HPDE6-E6E7 (cell line): ENCODE results near the gene DST.
"Not testable (repeated sequence)": the region's sequence is repeated elsewhere in the genome, so short reads cannot be mapped to it uniquely, and the experiment has no call there.

Experiments used
- DNase-seq: peaks from one replicate; pipeline ENCODE4 v3.0.0; 2011; ENCODE audit warnings: missing footprints; ENCODE audit errors: extremely low spot score

The DST gene

GRCh38 chr6:56663344-56663743 is 20.7 kb upstream of the DST start:
- DNase-seq, result peak; percentile 56

GRCh38 chr6:56661338-56661737 is 18.6 kb upstream of the DST start:
- DNase-seq, result not testable (repeated sequence)

- no peak for DNase-seq
These were observed 17.7 kb upstream of the DST start for GRCh38 chr6:56660381-56660730.

GRCh38 chr6:56659721-56660380 is 17.2 kb upstream of the DST start:
- DNase-seq, result no peak

GRCh38 chr6:56658326-56658725 is 15.6 kb upstream of the DST start:
- DNase-seq, result no peak

- DNase-seq, result no peak
These were observed 14.7 kb upstream of the DST start for GRCh38 chr6:56657354-56657753.

GRCh38 chr6:56656466-56656865 is 13.8 kb upstream of the DST start:
- DNase-seq, result no peak

- no peak for DNase-seq
These were observed 13.3 kb upstream of the DST start for GRCh38 chr6:56655996-56656395.

GRCh38 chr6:56655249-56655648 is 12.6 kb upstream of the DST start:
- DNase-seq, result no peak

GRCh38 chr6:56652994-56653393 is 10.3 kb upstream of the DST start:
- peak; percentile 56 for DNase-seq

- no peak for DNase-seq
These were observed 9.5 kb upstream of the DST start for GRCh38 chr6:56652231-56652630.

GRCh38 chr6:56650191-56650590 is 7.5 kb upstream of the DST start:
- DNase-seq, result no peak

- DNase-seq, result no peak
These were observed 7.1 kb upstream of the DST start for GRCh38 chr6:56649782-56650181.

GRCh38 chr6:56649053-56649769 is 6.5 kb upstream of the DST start:
- no peak for DNase-seq

GRCh38 chr6:56647172-56647762 is 4.6 kb upstream of the DST start:
- DNase-seq, result no peak

GRCh38 chr6:56644366-56644765 is 1.7 kb upstream of the DST start:
- DNase-seq, result no peak

- no peak for DNase-seq
These were observed 845 bp upstream of the DST start for GRCh38 chr6:56643379-56644089.

GRCh38 chr6:56640374-56640773 is 2.3 kb downstream of the DST start:
- no peak for DNase-seq

GRCh38 chr6:56638760-56639159 is 3.9 kb downstream of the DST start:
- no peak for DNase-seq

- no peak for DNase-seq
These were observed 5.0 kb downstream of the DST start for GRCh38 chr6:56637640-56638039.

- no peak for DNase-seq
These were observed 14.6 kb downstream of the DST start for GRCh38 chr6:56628105-56628504.

GRCh38 chr6:56625356-56625755 is 17.3 kb downstream of the DST start:
- DNase-seq, result no peak

GRCh38 chr6:56624728-56625069 is 18.0 kb downstream of the DST start:
- no peak for DNase-seq
